K562 (cell line): ENCODE data around the gene HCAR1. TPM values are rescaled to one million over a fixed set of nuclear protein-coding genes. Genes with fewer than 3 reads are reported as not detected.
"Not testable (repeated sequence)": the region's sequence is repeated elsewhere in the genome, so short reads cannot be mapped to it uniquely, and the experiment has no call there.

Experiments
- ATAC-seq: fragments of 200-7000 bp; cut with Tn5 transposase; 3 replicates; pipeline ENCODE4 v1.9.1; 2020; ENCODE audit warnings: moderate library complexity
- BruUV-seq: library from RNA; stranded (reverse); fragments of 400-500 nt; replicated peaks from 2 replicates; lab custom pipeline; 2021; lab: Mats Ljungman, UMichigan
- CTCF ChIA-PET: fragments of 300-600 bp; formaldehyde crosslinking; extraction: SDS; loops from one replicate; lab custom pipeline; 2021; ENCODE audit warnings: low intra/inter-chr PET ratio; lab: Yijun Ruan, JAX
- POLR2A ChIA-PET: fragments of 300-600, 350-650 bp; sonication (Branson Sonifier 250); formaldehyde crosslinking; extraction: SDS; loops from one replicate; lab custom pipeline; 2021; ENCODE audit warnings: antibody characterized with exemption, inconsistent platforms; lab: Yijun Ruan, JAX
- DNase-seq, 4 experiments: peaks; one replicate each; pipeline versions ENCODE4 v3.0.0 to v3.0.0-alpha.2; 2011 to 2018; ENCODE audit warnings: low spot score in 3 of 4, mixed read lengths in 3 of 4; ENCODE audit errors: extremely low read depth in 1 of 4
- FAIRE-seq: peaks from 2 replicates; lab custom pipeline; 2011; peaks lifted over from hg19 to GRCh38; lab: Jason Lieb, UNC
- H2AFZ ChIP-seq: 2 replicates; pipeline ENCODE4 v1.6.0; 2011; ENCODE audit warnings: low read depth, low read length, control low read depth, inconsistent platforms
- H3K27ac ChIP-seq: fragments of 200-600 bp; 3 replicates; pipeline ENCODE4 v1.8.0; 2011; ENCODE audit warnings: low read depth, mild to moderate bottlenecking, control low read depth, inconsistent platforms, low read length, moderate library complexity, mixed read lengths; ENCODE audit errors: extremely low read depth
- H3K27me3 ChIP-seq, 2 experiments: fragments of 300-600 bp in 1 of 2; 2 replicates in 1 of 2; 3 replicates in 1 of 2; pipeline versions ENCODE4 v1.6.0 to v1.8.0; 2011; ENCODE audit warnings: inconsistent platforms in 2 of 2, low read length in 2 of 2, mild to moderate bottlenecking in 1 of 2, mixed read lengths in 1 of 2, moderate library complexity in 1 of 2; ENCODE audit not compliant: control insufficient read depth in 2 of 2, insufficient read depth in 2 of 2
- H3K36me3 ChIP-seq: fragments of 300-600 bp; 3 replicates; pipeline ENCODE4 v1.8.0; 2011; ENCODE audit warnings: mild to moderate bottlenecking, low read length, inconsistent platforms; ENCODE audit not compliant: control insufficient read depth, insufficient read depth
- H3K4me1 ChIP-seq, 2 experiments: fragments of 200-600 bp in 1 of 2; replicated peaks in 1 of 2; 2 replicates in 1 of 2; 3 replicates in 1 of 2; pipeline versions ENCODE4 v1.5.1 to v1.8.0; 2011; ENCODE audit warnings: inconsistent platforms in 2 of 2, low read length in 2 of 2, mild to moderate bottlenecking in 1 of 2, mixed read lengths in 1 of 2, moderate library complexity in 1 of 2; ENCODE audit not compliant: control insufficient read depth in 2 of 2, insufficient read depth in 2 of 2
- H3K4me2 ChIP-seq: 2 replicates; pipeline ENCODE4 v1.6.1; 2011; ENCODE audit warnings: low read length, control low read depth, inconsistent platforms, mixed read lengths; ENCODE audit not compliant: insufficient read depth
- H3K4me3 ChIP-seq: fragments of 200-600 bp; sonication (generic), shearing (Covaris generic); 2 replicates; pipeline ENCODE4 v1.5.1; 2016; ENCODE audit warnings: control low read depth, inconsistent platforms
- H3K79me2 ChIP-seq: fragments of 200-600 bp; 3 replicates; pipeline ENCODE4 v1.8.0; 2011; ENCODE audit warnings: low read length, inconsistent platforms; ENCODE audit not compliant: control insufficient read depth, insufficient read depth
- H3K9ac ChIP-seq, 2 experiments: 2 replicates each; pipeline versions ENCODE4 v1.6.0 to v1.6.1; 2011; ENCODE audit warnings: low read depth in 2 of 2, low read length in 2 of 2, control low read depth in 1 of 2, inconsistent platforms in 1 of 2, mild to moderate bottlenecking in 1 of 2, mixed read lengths in 1 of 2; ENCODE audit not compliant: insufficient read depth in 1 of 2
- H3K9me1 ChIP-seq: one replicate; pipeline ENCODE4 v1.6.0; 2011; ENCODE audit warnings: inconsistent platforms, mild to moderate bottlenecking, low read length, moderate library complexity; ENCODE audit not compliant: control insufficient read depth, insufficient read depth
- H3K9me3 ChIP-seq: replicated peaks from 2 replicates; pipeline ENCODE4 v1.5.1; 2011; ENCODE audit warnings: low read depth, low read length, inconsistent platforms; ENCODE audit not compliant: control insufficient read depth, insufficient read depth
- H4K20me1 ChIP-seq: replicated peaks from 2 replicates; pipeline ENCODE4 v1.6.1; 2011; ENCODE audit warnings: low read length, inconsistent platforms, mixed read lengths; ENCODE audit not compliant: control insufficient read depth, insufficient read depth
- CBFA2T2 ChIP-seq: fragments of 450-650 bp; conservative IDR thresholded peaks from 2 replicates; pipeline ENCODE4 v1.6.1; 2017; ENCODE audit warnings: mild to moderate bottlenecking
- CBFA2T3 ChIP-seq: fragments of 450-650 bp; IDR thresholded peaks from 2 replicates; pipeline ENCODE4 v1.6.1; 2017
- CTBP1 ChIP-seq: fragments of 450-650 bp; IDR thresholded peaks from 2 replicates; pipeline ENCODE4 v1.6.1; 2016; ENCODE audit warnings: borderline replicate concordance
- CXXC5 ChIP-seq: fragments of 250-450 bp; sonication (Bioruptor Pico); IDR thresholded peaks from 2 replicates; pipeline ENCODE4 v1.8.0; 2022; ENCODE audit warnings: inconsistent platforms, mild to moderate bottlenecking, moderate library complexity
- DPF2 ChIP-seq: fragments of 450-650 bp; IDR thresholded peaks from 2 replicates; pipeline ENCODE4 v1.6.1; 2016
- GATA2 ChIP-seq: sonication (generic); formaldehyde crosslinking; IDR thresholded peaks from 2 replicates; pipeline ENCODE4 v1.4.0; 2020; ENCODE audit warnings: mild to moderate bottlenecking, missing genetic modification reagents
- HDAC1 ChIP-seq, 2 experiments: fragments of 450-650 bp; IDR thresholded peaks; 2 replicates each; pipeline ENCODE4 v1.6.1; 2016 to 2017; ENCODE audit warnings: inconsistent platforms in 1 of 2, mild to moderate bottlenecking in 1 of 2, moderate library complexity in 1 of 2
- KDM1A ChIP-seq, 2 experiments: fragments of 450-650 bp; IDR thresholded peaks; 2 replicates each; pipeline ENCODE4 v1.6.1; 2016; ENCODE audit warnings: mild to moderate bottlenecking in 2 of 2
- KLF16 ChIP-seq: IDR thresholded peaks from 2 replicates; pipeline ENCODE4 v1.6.1; 2016; ENCODE audit warnings: antibody characterized with exemption
- MTA2 ChIP-seq: fragments of 450-650 bp; IDR thresholded peaks from 2 replicates; pipeline ENCODE4 v1.6.1; 2016; ENCODE audit warnings: low read depth
- NFIC ChIP-seq: fragments of 450-650 bp; IDR thresholded peaks from 2 replicates; pipeline ENCODE4 v1.6.1; 2017; ENCODE audit warnings: mild to moderate bottlenecking, inconsistent platforms
- NONO ChIP-seq, 2 experiments: fragments of 200-400 bp in 1 of 2; fragments of 450-650 bp in 1 of 2; formaldehyde crosslinking in 1 of 2; IDR thresholded peaks; 2 replicates each; pipeline ENCODE4 v1.6.1; 2017; ENCODE audit warnings: low read depth in 2 of 2, mild to moderate bottlenecking in 2 of 2, moderate library complexity in 2 of 2, low read length in 1 of 2
- PML ChIP-seq: IDR thresholded peaks from 2 replicates; pipeline ENCODE4 v1.6.1; 2012; ENCODE audit warnings: low read length, inconsistent platforms
- POLR2AphosphoS5 ChIP-seq: IDR thresholded peaks from 2 replicates; pipeline ENCODE4 v1.6.1; 2011; ENCODE audit warnings: mild to moderate bottlenecking, low read depth, low read length, moderate library complexity; ENCODE audit not compliant: control insufficient read depth, insufficient read depth
- RCOR1 ChIP-seq, 2 experiments: IDR thresholded peaks; 2 replicates each; pipeline ENCODE4 v1.6.1; 2012; ENCODE audit warnings: low read depth in 2 of 2, low read length in 2 of 2, borderline replicate concordance in 1 of 2, improper control_type of control experiment in 1 of 2
- SMAD4 ChIP-seq: fragments of 250-450 bp; sonication (Bioruptor Pico); conservative IDR thresholded peaks from 2 replicates; pipeline ENCODE4 v1.8.0; 2021; ENCODE audit warnings: inconsistent platforms, mild to moderate bottlenecking, moderate library complexity
- SMARCA4 ChIP-seq: fragments of 450-650 bp; IDR thresholded peaks from 2 replicates; pipeline ENCODE4 v1.6.1; 2016
- SMARCE1 ChIP-seq: fragments of 450-650 bp; IDR thresholded peaks from 2 replicates; pipeline ENCODE4 v1.7.1; 2016; ENCODE audit warnings: mild to moderate bottlenecking
- SOX6 ChIP-seq: fragments of 450-650 bp; IDR thresholded peaks from 2 replicates; pipeline ENCODE4 v1.6.1; 2014; ENCODE audit warnings: mild to moderate bottlenecking
- TAL1 ChIP-seq: fragments of 450-650 bp; IDR thresholded peaks from 2 replicates; pipeline ENCODE4 v1.6.1; 2016; ENCODE audit warnings: mild to moderate bottlenecking
- TCF3 ChIP-seq: sonication (generic); formaldehyde crosslinking; IDR thresholded peaks from 2 replicates; pipeline ENCODE4 v1.4.0; 2020; ENCODE audit warnings: mild to moderate bottlenecking, missing genetic modification reagents
- TEAD4 ChIP-seq, 2 experiments: sonication (generic) in 1 of 2; formaldehyde crosslinking in 1 of 2; IDR thresholded peaks; 2 replicates each; pipeline versions ENCODE4 v1.6.1 to v1.8.0; 2012 to 2022; ENCODE audit warnings: borderline replicate concordance in 1 of 2, inconsistent platforms in 1 of 2, low read length in 1 of 2, mild to moderate bottlenecking in 1 of 2, missing genetic modification reagents in 1 of 2
- TRIM24 ChIP-seq, 2 experiments: fragments of 450-650 bp; IDR thresholded peaks; 2 replicates each; pipeline ENCODE4 v1.6.1; 2016
- ZEB2 ChIP-seq: fragments of 450-650 bp; IDR thresholded peaks from 2 replicates; pipeline ENCODE4 v1.6.1; 2016
- ZFX ChIP-seq: sonication (generic); formaldehyde crosslinking; IDR thresholded peaks from 2 replicates; pipeline ENCODE4 v1.8.0; 2022; ENCODE audit warnings: mild to moderate bottlenecking, missing genetic modification reagents, moderate library complexity
- WGBS: fragments of 100-300 bp; shearing (Covaris generic); methylation state at CpG from one replicate; pipeline ENCODE4 v1.1.6; 2016; ENCODE audit warnings: low coverage, mixed read lengths; ENCODE audit not compliant: insufficient coverage; ENCODE audit errors: missing lambda C conversion rate; 5-methylcytosine and 5-hydroxymethylcytosine counted together
- in situ Hi-C: fragments of 300-500 bp; cut with MboI; formaldehyde crosslinking; loops from 4 replicates; pipeline ENCODE4 v1.15.0; 2018; ENCODE audit warnings: inconsistent platforms, mixed read lengths
- intact Hi-C: fragments of 100-400 bp; cut with micrococcal nuclease; formaldehyde crosslinking; loops from 2 replicates; pipeline ENCODE4 v1.14.2; 2022
- polyA plus RNA-seq, 8 experiments: library from polyadenylated mRNA; depleted of rRNA in 4 of 8; stranded (reverse) in 5 of 8; unstranded in 3 of 8; fragments of >200 nt; fragmentation: Nextera tagmentation in 2 of 8; fragmentation: Illumina TruSeq in 1 of 8; extraction: Ambion mirVana in 2 of 8; extraction: Trizol in 1 of 8; gene quantifications; 2 replicates each; pipeline versions ENCODE4 v1.2.1 to v1.2.3, GENCODE V29; 2011 to 2014; ENCODE audit warnings: inconsistent platforms in 1 of 8, missing spikeins in 1 of 8
- total RNA-seq, 7 experiments: library from RNA; depleted of rRNA in 6 of 7; stranded (reverse); fragments of >200 nt in 6 of 7; fragmentation: Illumina TruSeq in 2 of 7; extraction: Trizol in 2 of 7; gene quantifications; 2 replicates each; pipeline versions ENCODE4 v1.2.1 to v1.2.3, GENCODE V29; 2011 to 2021; ENCODE audit warnings: low replicate concordance in 1 of 7
- TF ChIP-seq, protein P1 (sequence below): sonication (generic); formaldehyde crosslinking; IDR thresholded peaks from 2 replicates; pipeline ENCODE4 v1.9.0; 2022; ENCODE audit warnings: mild to moderate bottlenecking, missing genetic modification reagents

The HCAR1 gene
- total and polyA plus RNA-seq, 9 of the 15 experiments (the other 6 are each of a cell fraction or from before 2014, with no cell fraction given), result not detected

DNA sequence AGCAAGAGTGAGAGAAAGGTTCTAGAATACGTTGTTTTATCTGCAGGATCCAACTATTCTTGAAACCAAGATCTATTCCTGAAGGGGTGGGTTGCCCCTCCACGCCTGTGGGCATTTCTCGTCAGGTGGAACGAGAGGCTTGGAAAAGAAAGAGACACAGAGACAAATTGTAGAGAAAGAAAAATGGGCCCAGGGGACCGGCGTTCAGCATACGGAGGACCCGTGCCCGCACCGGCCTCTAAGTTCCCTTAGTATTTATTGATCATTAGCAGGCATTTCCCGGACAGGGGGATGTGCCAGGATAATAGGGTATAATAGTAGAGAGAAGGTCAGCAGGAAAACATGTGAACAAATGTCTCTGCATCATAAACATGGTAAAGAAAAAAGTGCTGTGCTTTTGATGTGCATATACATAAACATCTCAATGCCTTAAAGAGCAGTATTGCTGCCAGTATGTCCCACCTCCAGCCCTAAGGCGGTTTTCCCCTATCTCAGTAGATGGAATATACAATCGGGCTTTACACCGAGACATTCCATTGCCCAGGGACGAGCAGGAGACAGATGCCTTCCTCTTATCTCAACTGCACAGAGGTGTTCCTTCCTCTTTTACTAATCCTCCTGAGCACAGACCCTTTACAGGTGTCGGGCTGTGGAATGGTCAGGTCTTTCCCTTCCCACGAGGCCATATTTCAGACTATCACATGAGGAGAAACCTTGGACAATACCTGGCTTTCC lies 20.3 kb upstream of the HCAR1 start:
- H3K27ac ChIP-seq, result 0 out of 3 replicates have a peak overlapping the region, but pooled peaks have one; percentile 26
- POLR2A ChIA-PET; ATAC-seq; H3K9me3 ChIP-seq; H3K9me1 ChIP-seq; FAIRE-seq; H3K4me3 ChIP-seq; BruUV-seq; H3K27me3 ChIP-seq; H4K20me1 ChIP-seq; H3K9ac ChIP-seq; TF ChIP-seq TEAD4 (CRISPR knock-in tag; IDR thresholded peaks at IDR 0.05; ENCODE audit: borderline replicate concordance): not testable (repeated sequence)
- peak in 1 of 4 experiments; percentile 54 for DNase-seq
- CTCF ChIA-PET, result interaction anchor here (0.6 to 4.1 kb wide), 2 partner anchors 114 to 512 kb away, joined by 3 to 61 read pairs; no protein-coding TSS in a partner anchor
- in situ Hi-C loops (loop anchor here (5.0 kb wide), 1 partner anchor 114 kb away; no protein-coding TSS in a partner anchor), intact Hi-C loops (loop anchor here (10.0 kb wide), 1 partner anchor 356 kb away; no protein-coding TSS in a partner anchor)
- peaks cover 27% of the 10 kb centered on the region for H3K79me2 ChIP-seq
- H3K4me2 ChIP-seq, result peak overlapping the region; percentile 30; the same call in 1 of the 2 replicates
- WGBS, result 31% methylated on average over 16 of the region's 17 CpGs
- peaks cover 24% of the 10 kb centered on the region for H3K36me3 ChIP-seq
- peaks cover 18 to 26% of the 10 kb centered on the region in 2 experiments; a peak in 4 of 5 replicates for H3K4me1 ChIP-seq
- H2AFZ ChIP-seq, result peak overlapping the region; percentile 62
- TF ChIP-seq HDAC1 (IDR thresholded peaks at IDR 0.05) (0 out of 4 replicates have a peak, but pooled peaks of 1 of the 2 experiments have one; percentile 21), DPF2 (peak; percentile 67), ZEB2 (peak; percentile 97), CTBP1 (peak; percentile 95), MTA2 (peak; percentile 65), TEAD4 (IDR thresholded peaks at IDR 0.05; ENCODE audit: low read length) (peak; percentile 80), SMARCE1 (peak; percentile 75; the same call in 1 of the 2 replicates), NFIC (peak; percentile 45; the same call in 1 of the 2 replicates), GATA2 (peak; percentile 53; the same call in 1 of the 2 replicates), SMARCA4 (peak; percentile 70), RCOR1 (IDR thresholded peaks at IDR 0.05; ENCODE audit: borderline replicate concordance in 1 of 2, low read depth in 2 of 2, low read length in 2 of 2) (0 out of 4 replicates have a peak, but pooled peaks of 1 of the 2 experiments have one; percentile 16), KLF16 (peak; percentile 52; the same call in 1 of the 2 replicates), TRIM24 (IDR thresholded peaks at IDR 0.05) (peak; percentile 41 to 59; a peak in 2 of 4 replicates), PML (0 out of 2 replicates have a peak, but pooled peaks have one; percentile 45), SMAD4 (CRISPR knock-in tag) (peak; percentile 75), KDM1A (IDR thresholded peaks at IDR 0.05) (peak; percentile 40 to 69; a peak in 2 of 4 replicates), TCF3 (peak; percentile 87), SOX6 (peak; percentile 76; the same call in 1 of the 2 replicates), POLR2AphosphoS5 (peak; percentile 42; the same call in 1 of the 2 replicates), CBFA2T2 (peak; percentile 88), CBFA2T3 (peak; percentile 90), CXXC5 (CRISPR knock-in tag) (peak; percentile 56), TAL1 (peak; percentile 86), NONO (IDR thresholded peaks at IDR 0.05; ENCODE audit: low read depth in 2 of 2, low read length in 1 of 2) (peak in 1 of 2 experiments; percentile 30; a peak in 1 of 4 replicates), ZFX (CRISPR knock-in tag) (peak; percentile 20; the same call in 1 of the 2 replicates)
- TF ChIP-seq, protein P1, sequence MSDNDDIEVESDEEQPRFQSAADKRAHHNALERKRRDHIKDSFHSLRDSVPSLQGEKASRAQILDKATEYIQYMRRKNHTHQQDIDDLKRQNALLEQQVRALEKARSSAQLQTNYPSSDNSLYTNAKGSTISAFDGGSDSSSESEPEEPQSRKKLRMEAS (CRISPR knock-in tag), result peak; percentile 33; the same call in 1 of the 2 replicates
